ENCODE data around the gene TMEM259.
A peak's percentile ranks its signal among the peaks of the same experiment; 100 is the strongest.

The TMEM259 gene

DNA sequence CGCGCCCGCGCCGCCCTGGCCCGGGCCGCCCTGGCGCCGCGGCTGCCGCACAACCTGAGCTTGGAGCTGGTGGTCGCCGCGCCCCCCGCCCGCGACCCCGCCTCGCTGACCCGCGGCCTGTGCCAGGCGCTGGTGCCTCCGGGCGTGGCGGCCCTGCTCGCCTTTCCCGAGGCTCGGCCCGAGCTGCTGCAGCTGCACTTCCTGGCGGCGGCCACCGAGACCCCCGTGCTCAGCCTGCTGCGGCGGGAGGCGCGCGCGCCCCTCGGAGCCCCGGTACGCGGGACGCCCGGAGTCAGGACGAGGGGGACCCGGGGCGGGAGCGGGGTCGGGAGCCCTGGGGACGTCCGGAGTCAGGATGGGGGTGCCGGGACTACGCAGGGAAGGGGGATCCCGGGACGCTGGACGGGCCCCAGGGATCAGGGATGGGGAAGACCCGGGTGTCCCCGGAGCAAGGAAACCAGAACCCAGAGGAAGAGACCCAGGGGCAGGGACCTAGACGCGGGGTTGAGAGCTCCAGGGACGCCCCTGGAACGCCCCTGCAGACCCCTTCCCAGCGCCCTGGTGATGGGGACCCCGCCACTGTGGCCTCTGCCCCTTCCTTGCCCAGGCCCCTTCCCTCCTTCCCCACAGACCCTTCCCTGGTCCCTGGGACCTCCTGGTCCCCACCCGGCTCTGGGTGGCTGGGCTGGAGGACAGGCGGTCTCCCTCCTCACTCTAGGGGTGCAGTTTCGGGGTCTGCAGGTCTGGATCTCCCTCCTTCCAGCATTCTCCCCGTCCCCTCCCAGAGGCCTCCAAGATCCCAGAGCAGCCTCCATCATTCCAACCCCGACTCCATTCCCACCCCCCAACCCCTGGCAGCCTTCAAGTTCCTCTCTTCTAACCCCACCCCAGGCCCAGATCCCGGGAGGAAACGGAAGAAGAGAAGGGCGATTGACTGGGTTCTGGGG, 20.1 kb downstream of the TMEM259 start:
- DNase-seq: no peak

DNA sequence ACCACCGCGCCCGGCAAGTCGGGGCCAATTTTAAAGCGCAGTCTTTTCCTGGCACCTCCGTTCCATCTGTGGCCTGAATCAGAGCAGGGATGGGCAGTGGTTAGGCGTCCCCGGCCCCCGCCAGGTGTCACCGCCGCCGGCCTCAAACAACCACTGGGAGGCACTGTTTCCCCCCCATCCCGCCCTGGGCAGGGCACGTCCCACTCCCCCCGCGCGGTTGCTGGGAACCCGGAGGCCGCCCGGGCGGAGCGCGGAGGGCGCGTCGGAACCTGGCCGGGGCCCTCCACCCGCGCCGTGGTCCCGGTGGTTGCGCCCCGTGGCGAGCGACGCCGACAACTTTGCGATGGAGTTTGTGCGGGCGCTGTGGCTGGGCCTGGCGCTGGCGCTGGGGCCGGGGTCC, 20.8 kb downstream of the TMEM259 start, which contains the start of gene GRIN3B:
TSS of gene GRIN3B (plus strand) at position 325 of the 400 bp plus-strand sequence. CDS start at position 344, 19 bp downstream.
- peak; percentile 69 for DNase-seq

DNA sequence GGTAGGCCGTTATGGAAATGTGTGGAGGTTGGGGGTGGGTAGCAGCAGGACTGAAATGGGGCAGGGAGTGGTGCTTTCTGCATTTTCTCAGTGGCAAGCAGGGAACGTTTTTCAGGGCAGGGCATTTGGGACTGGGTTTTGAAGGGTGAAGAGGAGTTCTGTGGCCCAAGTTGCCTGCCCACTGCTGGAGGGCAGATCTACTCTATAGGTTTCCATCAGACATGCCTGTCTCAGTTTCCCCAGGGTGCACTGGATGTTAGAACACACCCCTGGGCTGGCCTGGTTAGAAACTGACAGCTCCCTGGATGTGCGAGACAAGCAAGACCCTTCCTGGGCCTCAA, 21.6 kb downstream of the TMEM259 start:
- DNase-seq: no peak

DNA sequence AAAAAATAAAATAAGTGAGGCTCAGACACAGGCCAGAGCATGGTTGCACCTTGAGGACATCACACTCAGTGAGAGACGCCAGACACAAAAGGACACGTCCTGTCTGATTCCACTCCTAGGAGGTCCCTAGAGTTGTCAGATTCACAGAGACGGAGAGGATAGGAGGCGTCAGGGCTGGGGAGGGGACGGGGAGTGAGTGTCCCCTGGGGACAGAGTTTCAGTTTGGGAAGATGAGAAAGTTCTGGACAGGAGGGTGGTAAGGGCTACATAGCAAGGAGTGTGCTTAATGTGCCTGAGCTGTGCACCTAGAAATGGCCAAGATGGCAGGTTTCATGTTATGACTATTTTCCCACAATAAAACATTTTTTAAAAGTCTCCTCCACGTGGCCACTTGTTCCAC, 22.9 kb downstream of the TMEM259 start:
- DNase-seq: no peak

DNA sequence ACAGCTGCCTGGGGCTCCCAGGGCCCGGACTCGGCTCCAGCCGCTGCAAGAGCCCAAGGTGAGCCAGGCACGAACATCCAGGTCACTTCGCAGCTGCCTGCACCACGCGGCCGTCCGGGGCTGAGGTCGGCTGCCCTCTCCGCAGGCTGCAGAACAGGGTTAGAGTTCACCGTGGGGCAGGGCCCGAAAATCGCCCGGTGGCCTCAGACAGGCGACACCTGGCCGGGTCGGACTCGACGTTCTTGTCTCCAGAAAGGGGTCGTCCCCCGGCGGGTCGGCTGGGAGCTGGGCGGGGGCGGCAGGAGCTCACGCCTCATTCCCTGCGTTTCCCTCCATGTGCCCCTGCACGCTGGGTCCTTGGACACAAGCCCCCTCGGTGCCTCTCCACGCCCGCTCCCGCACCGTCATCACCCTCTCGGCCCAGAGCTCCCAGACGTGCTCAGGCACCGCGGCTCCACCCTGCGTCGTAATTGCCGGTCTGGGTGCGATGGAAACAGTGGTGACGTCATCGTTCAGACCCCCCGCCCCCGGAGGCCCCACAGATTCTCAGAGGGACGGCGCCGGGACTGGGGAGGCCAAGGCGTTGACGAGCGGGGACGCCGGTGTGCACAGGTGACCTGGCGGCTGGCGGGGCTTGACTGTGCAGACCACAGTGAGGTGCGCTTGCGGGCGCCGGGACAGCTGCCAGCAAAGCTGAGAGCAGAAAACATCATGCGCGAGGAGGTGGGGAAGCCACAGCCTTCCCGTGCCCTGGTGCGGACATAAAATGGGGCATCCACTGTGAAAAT, 24.7 kb downstream of the TMEM259 start:
- DNase-seq: peak; percentile 47

DNA sequence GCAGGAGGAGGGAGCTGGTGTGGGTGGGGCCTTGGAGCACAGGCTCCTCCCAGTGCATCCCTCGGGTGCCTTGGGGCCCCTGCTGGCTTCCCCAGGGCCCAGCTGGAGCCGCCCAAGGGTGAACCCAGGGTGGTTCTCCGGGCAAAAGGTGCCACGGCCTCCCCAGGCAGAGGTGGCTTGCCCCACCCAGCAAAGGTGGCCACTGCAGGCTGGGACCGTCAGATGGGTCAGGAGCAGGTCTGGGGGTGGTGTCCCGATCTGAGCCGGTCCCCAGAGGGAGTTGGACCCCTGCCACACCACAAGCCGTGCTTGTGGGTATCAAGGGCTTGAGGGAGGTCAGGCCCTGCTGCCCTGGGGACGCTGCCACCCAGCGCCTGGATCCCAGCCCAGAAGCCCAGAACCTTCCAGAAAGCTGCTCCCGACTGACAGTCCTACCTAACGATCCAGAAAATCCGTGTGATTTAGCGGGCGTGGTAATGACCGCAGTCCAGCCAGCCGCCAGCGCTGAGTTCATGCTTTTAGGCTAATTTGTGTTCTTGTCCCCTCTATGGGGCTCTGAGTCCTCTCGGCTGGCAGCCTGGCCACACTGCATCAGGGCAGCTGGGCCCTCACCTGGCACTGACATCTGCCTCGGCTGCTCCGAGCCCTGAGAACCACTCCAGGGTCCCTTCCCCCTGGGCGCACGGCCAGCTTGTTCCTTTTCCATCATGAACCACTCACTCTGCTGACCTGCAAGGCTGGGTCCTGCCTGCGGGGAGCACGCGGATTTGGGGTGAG, 25.7 kb downstream of the TMEM259 start:
- no peak for DNase-seq

DNA sequence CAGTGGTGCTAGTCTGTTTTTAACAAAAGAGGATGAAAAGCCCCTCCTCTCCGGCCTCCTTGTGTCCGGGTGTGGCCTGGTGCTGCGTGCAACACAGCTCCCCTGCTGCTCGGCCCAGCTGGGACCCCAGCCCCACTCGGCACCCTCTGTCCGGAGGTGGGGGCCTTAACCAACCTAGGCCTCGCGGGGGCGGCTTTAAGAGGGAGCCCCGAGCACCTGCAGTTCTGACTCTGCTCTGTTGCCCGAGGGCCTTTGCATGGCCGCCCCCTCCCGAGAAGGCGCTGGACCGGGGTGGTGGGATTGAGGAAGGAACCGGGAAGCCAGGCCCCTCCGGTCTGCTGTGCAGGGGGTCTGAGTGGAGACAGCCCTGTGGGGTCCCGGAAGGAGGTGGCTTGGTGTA, 26.4 kb downstream of the TMEM259 start:
- no peak for DNase-seq

DNA sequence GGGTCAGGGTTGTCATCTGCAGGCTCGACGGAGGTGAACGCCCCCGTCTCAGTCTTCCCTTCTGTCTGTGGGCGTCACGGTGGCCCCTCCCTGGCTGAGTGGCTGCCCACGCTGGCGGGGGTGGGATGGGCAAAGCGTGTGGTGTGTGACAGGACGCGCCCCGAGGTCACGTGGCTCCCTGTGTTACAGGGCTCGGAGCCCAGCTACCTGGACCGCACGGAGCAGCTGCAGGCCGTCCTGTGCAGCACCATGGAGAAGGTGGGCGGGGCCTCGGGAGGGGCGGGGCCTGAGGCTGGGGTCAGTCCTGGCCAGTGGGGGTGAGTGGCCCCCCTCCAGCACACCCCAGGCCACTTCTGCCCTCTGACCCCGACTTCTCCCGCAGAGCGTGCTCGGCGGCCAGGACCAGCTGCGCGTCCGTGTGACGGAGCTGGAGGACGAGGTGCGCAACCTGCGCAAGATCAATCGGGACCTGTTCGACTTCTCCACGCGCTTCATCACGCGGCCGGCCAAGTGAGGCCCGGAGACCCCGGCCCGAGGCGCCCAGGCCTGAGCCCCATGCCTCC, 27.0 kb downstream of the TMEM259 start:
- DNase-seq: no peak

DNA sequence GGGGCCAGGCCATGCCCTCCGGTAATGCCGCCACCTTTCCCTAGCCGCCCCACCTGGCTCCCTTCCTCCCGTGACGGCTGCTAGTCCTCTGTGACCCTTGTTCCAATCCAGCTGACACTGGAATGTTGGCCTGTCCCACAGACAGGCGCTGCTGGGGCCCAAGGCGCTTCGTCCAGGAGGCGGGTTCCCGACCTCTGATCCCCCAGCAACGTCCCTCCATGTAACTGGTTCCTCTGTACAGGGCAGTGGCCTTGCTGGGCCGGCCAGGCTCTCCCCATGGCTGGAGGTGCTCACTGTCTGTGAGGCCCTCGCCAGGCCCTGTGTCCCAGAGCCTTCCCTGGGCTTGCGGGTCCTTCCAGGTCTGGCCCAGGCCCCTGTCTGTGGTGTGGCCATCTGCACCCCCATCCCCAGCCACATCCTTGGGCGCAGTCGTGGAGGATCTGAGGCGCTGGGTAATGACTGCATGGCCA, 27.5 kb downstream of the TMEM259 start:
- no peak for DNase-seq

DNA sequence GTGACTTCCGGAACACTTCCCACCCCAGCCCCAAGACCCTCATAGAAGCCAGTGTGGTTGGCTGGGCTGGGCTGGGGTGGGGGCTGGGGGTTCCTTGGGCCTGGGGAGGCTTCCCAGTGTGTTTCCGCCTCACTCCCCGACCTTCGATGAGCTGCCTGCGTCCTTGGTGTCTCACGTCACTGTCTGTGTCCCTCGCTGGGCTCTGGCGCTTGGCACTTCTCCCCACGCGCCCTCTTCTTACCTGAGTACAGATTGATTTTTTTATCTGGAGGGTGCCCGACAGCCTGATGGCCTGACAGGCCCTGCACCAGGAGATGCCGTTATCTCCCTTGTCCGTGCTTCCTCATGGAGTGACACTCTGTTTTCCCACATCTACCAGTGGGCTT, 28.3 kb downstream of the TMEM259 start:
- no peak for DNase-seq

DNA sequence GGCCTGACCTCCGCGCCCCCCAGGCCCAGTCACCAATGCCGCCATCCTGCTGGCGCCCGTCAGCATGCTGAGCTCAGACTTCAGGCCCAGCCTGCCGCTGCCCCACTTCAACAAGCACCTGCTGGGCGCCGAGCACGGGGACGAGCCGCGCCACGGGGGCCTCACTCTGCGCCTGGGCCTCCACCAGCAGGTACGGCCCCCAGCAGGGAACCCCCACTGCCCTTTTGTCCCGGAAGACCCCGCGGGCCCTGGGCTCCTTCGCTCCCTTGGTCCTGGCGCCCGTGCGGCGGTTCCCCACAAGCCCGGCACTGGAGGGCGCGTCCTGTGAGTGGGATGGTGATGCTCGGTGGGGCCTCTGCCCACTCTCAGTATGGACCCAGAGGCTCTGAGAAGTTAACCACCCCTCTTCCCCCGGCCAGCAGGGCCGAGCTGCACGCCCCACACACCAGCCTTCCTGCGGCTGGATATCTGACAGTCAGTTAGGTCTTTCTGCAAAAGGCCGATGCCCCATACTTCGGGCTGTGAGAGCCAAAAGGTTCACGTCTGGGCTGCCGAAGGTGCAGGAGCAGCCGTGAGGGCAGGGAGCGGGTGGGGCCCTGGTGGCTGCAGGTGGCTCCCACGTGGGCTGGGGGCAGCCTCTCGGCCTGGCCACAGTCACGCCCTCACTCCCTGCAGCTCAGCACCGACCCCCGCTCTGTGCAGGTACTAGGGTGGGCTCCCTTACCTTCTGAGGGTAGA, 28.8 kb downstream of the TMEM259 start:
- DNase-seq: no peak

DNA sequence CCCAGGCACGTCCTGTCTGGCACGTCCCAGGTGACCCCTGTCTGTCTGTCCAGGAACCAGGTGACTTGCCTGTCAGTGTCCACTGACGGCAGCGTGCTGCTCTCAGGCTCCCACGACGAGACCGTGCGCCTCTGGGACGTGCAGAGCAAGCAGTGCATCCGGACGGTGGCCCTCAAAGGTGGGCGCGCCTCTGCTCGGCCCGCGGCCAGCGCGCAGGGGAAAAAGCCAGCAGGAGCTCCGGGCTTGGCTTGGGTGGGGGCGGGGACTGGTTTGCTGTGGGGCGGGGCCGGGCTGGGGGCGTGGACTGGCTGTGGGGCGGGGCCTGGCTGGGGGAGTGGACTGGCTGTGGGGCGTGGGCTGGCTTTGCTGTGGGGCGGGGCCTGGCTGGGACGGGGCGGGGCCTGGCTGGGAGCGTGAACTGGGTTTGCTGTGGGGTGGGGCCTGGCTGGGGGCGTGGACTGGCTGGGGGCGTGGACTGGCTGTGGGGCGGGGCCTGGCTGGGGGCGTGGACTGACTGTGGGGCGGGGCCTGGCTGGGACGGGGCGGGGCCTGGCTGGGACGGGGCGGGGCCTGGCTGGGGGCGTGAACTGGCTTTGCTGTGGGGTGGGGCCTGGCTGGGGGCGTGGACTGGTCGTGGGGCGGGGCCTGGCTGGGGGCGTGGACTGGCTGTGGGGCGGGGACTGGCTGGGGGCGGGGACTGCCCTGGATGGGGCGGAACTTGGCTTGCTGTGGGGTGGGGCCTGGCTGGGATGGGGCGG, 29.6 kb downstream of the TMEM259 start:
- DNase-seq: peak; percentile 35

DNA sequence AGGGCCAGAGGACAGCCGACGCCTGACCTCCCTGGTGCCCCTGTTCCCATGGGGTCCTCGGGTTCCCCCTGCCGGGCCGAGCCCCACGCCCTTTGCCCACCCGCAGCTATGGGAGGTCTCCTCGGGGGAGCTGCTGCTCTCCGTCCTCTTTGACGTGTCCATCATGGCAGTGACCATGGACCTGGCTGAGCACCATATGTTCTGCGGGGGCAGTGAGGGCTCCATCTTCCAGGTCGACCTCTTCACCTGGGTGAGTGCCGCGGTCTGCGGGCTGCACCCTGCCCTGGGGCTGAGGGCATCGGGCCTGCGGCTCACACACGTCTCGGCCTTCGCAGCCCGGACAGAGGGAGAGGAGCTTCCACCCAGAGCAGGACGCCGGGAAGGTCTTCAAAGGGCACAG, 30.2 kb downstream of the TMEM259 start:
- DNase-seq: no peak

DNA sequence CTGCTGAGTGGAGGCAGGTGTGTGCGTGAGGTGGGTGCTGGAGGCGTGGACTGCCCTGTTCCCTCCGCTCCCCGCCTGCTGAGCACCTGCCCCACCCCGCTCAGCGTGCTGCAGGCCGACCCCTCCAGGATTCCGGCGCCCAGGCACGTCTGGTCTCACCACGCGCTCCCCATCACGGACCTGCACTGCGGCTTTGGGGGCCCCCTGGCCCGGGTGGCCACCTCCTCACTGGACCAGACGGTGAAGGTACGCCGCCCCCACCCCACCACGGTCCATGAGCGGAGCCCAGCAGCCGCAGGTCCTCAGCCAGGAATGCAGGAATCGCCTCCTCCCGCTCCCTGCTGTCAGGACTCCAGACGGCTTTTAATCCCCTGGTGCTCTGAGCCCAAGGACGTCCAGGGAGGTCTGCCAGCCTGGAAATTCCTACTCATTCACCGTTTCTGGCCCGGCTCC, 30.8 kb downstream of the TMEM259 start:
- no peak for DNase-seq

DNA sequence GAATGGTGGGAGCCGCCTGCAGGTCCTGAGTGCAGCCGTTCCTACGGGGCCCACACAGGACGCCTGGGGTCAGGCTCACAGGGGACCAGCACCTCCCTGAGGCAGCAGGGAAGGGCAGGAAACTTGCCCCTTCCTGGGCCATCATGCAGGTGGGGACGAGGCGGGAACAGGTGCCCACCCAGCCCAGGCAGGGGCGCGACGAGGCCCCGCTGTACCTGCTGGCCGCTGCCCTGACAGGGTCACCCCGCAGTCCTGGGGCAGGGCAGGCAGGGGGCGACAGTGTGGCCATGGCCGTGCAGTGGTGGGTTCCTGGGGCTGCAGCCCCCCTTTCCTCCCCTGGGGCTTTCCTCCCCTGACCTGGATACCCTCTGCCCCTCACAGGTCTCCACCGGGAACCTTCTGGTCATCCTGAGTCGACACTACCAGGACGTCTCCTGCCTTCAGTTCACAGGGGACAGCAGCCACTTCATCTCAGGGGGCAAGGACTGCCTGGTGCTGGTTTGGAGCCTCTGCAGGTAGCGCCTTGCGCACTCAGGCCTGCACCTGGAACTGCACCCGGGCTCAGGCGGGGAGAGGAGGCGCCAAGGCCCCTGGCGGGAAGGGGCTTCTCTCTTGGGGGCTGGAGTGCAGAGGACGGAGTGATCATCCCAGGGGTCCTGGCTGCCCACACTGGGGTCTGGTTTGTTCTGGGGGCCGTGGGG, 31.4 kb downstream of the TMEM259 start:
- no peak for DNase-seq

DNA sequence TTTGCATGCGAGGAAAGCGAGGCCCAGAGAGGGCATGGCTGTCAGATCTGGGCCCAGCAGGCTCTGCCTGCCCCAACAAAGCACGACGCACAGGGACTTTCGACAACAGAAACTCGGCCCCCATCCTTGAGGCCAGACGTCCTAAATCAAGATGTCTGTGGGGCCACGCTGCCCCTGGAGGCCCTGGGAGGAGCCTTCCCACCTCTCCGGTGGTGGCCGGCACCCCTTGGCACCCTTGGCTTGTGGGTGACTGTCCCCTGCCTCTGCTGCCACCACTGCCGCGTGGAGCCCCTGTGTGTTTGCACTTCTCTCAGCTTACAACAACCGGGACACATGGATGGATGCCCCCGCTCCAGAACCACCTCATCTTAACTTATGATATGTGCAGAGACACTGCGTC, 32.4 kb downstream of the TMEM259 start:
- DNase-seq: no peak

DNA sequence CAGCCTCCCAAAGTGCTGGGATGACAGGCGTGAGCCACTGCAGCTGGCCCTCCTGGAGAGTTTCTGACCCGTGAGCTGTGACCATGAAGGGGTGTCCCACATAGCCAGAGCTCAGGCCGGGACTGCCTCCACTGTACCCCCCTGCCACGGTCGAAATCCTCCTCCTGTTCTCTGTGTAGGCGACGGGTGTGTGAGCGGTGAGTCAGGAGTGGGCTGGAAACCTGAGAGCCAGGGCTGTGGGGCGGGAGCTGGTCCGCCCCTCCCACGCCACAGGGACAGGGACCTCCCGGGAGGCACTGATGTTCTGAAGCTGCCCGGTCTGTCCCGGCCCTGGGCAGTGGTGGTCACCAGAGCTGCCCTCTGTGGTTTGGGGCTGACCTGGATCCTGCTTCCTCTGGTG, 32.8 kb downstream of the TMEM259 start:
- DNase-seq: no peak

DNA sequence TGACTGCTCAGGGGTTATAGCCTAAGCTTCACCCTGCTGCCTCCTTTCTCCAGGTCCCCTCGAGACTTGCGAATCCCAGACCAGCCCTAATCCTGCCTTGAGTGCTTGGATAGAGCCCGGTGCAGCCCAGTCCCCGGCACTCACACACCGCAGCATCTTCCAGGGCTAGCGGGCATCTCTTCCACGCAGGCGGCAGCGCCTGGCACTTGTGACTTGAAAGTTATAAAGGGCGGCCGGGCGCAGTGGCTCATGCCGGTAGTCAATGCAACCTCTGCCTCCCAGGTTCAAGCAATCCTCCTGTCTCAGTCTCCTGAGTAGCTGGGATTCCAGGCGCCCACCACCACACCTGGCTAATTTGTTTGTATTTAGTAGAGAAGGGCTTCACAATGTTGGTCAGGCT, 34.8 kb downstream of the TMEM259 start:
- DNase-seq: no peak

DNA sequence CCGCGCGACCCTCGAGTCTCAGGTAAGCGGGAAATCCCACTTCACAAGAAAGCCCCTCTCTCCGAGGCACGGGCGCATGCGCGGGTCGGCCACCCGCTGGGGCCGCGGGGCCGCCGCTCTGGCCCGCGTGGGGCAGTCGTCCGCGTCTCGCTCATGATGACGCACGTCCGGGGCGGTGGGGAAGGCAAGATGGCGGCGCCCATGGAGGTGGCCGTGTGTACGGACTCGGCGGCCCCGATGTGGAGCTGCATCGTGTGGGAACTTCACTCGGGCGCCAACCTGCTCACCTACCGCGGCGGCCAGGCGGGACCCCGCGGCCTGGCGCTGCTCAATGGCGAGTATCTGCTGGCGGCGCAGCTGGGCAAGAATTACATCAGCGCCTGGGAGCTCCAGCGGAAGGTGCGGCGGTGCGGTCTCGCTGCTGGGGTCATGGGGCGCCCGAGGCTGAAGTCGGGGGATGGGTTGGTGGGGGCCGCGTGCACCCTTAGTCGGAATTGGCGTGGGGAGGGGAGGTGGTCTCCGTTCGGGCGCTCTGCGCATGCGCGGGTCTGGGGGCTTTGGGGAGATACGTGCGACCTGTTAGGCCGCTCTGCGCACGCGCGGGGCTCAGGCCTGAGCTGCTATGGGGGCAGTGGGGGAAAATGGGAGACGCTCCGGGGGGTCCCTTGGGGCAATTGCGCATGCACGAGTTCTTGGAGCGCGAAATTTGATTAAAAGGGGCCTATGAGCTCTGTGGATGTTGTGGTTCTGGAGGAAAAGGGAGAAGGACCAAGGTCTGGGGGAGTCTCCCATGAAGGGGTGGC, 36.6 kb downstream of the TMEM259 start, which contains the start of gene WDR18:
TSS of gene WDR18 (plus strand) at position 181 of the 803 bp plus-strand sequence. CDS start at position 190, 9 bp downstream.
- peak; percentile 88 for DNase-seq
